ENCODE results near the gene PITX1.

DNA sequence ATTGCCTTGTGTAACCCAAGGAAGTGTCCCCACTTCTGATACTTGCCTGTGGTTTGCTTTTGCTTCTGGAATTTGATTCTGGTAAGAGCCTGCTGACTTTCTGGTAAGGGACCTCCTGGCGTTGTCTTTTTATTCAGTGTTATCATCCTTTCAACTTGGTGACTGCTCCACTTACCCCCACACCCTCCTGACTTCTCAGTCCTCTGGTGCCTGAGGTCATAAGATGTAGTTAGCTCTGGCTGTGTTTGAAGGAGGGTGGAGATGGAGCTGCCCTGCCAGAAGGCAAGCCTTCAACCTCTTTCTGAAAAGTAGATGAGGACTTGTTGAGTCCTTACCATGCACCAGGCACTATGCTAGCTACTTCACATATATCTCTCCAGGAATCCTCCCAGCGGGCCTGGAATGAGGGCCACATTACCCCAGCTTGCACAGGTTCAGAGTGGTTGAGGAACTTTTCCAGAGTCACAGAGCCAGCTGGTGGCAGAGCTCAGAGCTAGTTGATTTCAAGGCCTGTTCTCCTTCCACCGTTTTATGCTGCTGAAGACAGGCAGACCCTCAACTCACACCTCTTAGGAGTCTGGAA is 45.2 kb upstream of the PITX1 start:
- TF ChIP-seq, protein P1, sequence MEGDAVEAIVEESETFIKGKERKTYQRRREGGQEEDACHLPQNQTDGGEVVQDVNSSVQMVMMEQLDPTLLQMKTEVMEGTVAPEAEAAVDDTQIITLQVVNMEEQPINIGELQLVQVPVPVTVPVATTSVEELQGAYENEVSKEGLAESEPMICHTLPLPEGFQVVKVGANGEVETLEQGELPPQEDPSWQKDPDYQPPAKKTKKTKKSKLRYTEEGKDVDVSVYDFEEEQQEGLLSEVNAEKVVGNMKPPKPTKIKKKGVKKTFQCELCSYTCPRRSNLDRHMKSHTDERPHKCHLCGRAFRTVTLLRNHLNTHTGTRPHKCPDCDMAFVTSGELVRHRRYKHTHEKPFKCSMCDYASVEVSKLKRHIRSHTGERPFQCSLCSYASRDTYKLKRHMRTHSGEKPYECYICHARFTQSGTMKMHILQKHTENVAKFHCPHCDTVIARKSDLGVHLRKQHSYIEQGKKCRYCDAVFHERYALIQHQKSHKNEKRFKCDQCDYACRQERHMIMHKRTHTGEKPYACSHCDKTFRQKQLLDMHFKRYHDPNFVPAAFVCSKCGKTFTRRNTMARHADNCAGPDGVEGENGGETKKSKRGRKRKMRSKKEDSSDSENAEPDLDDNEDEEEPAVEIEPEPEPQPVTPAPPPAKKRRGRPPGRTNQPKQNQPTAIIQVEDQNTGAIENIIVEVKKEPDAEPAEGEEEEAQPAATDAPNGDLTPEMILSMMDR (IDR thresholded peaks at IDR 0.05; ENCODE audit: low read length) = no peak
- TF ChIP-seq EZH2phosphoT487 (IDR thresholded peaks at IDR 0.05; ENCODE audit: low read length) (no peak), EZH2 (optimal IDR thresholded peaks at IDR 0.05; ENCODE audit: low read depth, low read length) (no peak)

Measured in MM.1S (cell line).